ENCODE measurements around the gene TTC16. TPM values are rescaled to one million over a fixed set of nuclear protein-coding genes. Genes with fewer than 3 reads are reported as not detected.

TTC16 gene
- total and polyA plus RNA-seq, 2 donors (not counting 1 experiment from before 2014, with no cell fraction given) = under 0.01 TPM; not detected in 1

DNA sequence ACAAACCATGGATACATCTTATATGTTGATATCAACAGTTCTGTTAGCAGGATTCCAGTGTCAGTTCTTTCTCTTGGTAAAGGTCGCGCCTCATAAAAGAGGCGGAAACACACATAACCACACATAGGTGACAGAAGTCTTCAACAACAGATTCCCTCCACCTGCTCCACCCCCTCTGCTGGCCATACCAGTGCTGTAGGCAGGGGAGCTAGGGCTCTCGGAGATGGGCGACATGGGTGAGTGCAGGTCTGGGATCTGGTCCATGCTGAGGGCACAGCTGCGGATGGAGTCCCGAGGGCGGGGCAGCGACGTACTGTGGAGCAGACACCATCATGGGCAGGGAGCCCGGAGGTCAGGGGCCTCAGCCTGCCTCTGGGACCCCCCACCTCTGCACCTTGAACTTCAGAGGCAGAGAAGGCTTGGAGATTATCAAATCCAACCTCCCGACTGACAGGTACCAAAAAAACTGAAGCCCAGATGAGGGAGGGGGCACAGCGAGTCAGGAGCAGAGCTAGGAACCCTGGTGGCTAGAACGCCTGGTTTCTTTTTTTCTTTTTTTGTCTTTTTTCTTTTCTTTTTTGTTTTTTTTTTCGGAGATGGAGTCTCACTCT lies 31.2 kb downstream of the TTC16 start:
- Histone ChIP-seq H3K9ac (ENCODE audit: insufficient read depth, low read length) (no peak overlapping the region), H3K27ac (ENCODE audit: insufficient read depth, low read length) (no peak overlapping the region), H3K36me3 (ENCODE audit: control insufficient read depth, insufficient read depth, low read length) (no peaks in the 10 kb centered on the region), H3K4me1 (ENCODE audit: control insufficient read depth, extremely low read depth, insufficient read depth, low read length) (no peaks in the 10 kb centered on the region), H3K27me3 (ENCODE audit: control insufficient read depth, insufficient read depth, low read length) (peaks cover 16% of the 10 kb centered on the region), H3K79me2 (ENCODE audit: control insufficient read depth, insufficient read depth, low read length) (no peaks in the 10 kb centered on the region), H3K4me3 (replicated peaks in 1 of 4; ENCODE audit: control extremely low read depth in 1 of 4, insufficient read depth in 1 of 4, low read depth in 3 of 4, low read length in 4 of 4) (no peak overlapping the region), H2AFZ (ENCODE audit: low read length) (no peak overlapping the region), H4K20me1 (ENCODE audit: control insufficient read depth, extremely low read depth, insufficient read depth, low read length) (peaks cover 2% of the 10 kb centered on the region), H3K9me3 (ENCODE audit: control insufficient read depth, insufficient read depth, low read depth, low read length) (no peaks in the 10 kb centered on the region), H3K4me2 (ENCODE audit: extremely low read depth, insufficient read depth, low read length) (no peak overlapping the region)
- no peak for TF ChIP-seq EZH2 (IDR thresholded peaks at IDR 0.05; ENCODE audit: low read length, missing control alignments)
- TF ChIP-seq, protein P1, sequence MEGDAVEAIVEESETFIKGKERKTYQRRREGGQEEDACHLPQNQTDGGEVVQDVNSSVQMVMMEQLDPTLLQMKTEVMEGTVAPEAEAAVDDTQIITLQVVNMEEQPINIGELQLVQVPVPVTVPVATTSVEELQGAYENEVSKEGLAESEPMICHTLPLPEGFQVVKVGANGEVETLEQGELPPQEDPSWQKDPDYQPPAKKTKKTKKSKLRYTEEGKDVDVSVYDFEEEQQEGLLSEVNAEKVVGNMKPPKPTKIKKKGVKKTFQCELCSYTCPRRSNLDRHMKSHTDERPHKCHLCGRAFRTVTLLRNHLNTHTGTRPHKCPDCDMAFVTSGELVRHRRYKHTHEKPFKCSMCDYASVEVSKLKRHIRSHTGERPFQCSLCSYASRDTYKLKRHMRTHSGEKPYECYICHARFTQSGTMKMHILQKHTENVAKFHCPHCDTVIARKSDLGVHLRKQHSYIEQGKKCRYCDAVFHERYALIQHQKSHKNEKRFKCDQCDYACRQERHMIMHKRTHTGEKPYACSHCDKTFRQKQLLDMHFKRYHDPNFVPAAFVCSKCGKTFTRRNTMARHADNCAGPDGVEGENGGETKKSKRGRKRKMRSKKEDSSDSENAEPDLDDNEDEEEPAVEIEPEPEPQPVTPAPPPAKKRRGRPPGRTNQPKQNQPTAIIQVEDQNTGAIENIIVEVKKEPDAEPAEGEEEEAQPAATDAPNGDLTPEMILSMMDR (conservative IDR thresholded peaks at IDR 0.05 in 1 of 2, IDR thresholded peaks at IDR 0.05 in 1 of 2; ENCODE audit: low read depth in 1 of 2, low read length in 2 of 2) = no peak
- DNase-seq (ENCODE audit: low read depth in 2 of 2) = no peak

DNA sequence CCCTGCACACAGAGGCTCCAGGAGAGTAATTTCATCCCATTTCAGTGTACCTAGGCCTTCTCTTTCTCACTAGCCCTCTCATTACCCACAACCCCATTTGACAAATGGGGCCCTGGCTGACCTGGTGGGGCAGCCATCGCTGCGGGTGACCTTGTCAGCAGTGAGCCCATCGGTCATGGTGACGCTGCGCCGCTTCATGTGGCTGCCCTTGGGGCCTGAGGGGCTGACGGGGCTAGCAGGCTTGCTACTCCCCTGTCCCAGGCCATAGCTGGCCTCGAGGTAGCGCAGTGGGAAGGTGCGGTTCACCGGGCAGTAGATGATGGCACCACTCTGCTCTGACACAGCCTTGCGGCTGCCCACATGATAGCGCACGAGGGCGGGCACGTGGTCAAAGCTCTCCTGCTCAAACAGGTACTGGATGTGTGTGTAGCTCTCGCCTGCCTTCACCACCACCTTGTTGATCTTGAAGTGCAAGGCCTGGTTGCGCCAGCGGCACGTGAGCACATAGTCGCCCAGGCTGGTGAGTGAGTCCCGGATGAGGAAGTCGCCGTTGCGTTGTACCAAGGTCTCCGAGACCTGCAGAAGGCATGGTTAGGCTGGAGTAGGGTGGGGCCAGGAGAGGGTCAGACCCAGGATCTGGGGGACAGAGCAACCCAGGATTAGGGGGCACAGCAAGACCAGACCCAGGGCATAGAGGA lies 33.4 kb downstream of the TTC16 start:
- no peak overlapping the region for H3K4me3 ChIP-seq (replicated peaks in 1 of 4; ENCODE audit: control extremely low read depth in 1 of 4, insufficient read depth in 1 of 4, low read depth in 3 of 4, low read length in 4 of 4)
- H3K9me3 ChIP-seq (ENCODE audit: control insufficient read depth, insufficient read depth, low read depth, low read length) = no peaks in the 10 kb centered on the region
- H3K79me2 ChIP-seq (ENCODE audit: control insufficient read depth, insufficient read depth, low read length) = no peaks in the 10 kb centered on the region
- H3K27ac ChIP-seq (ENCODE audit: insufficient read depth, low read length) = no peak overlapping the region
- no peak overlapping the region for H3K9ac ChIP-seq (ENCODE audit: insufficient read depth, low read length)
- no peak overlapping the region for H2AFZ ChIP-seq (ENCODE audit: low read length)
- H4K20me1 ChIP-seq (ENCODE audit: control insufficient read depth, extremely low read depth, insufficient read depth, low read length) = peaks cover 2% of the 10 kb centered on the region
- H3K4me2 ChIP-seq (ENCODE audit: extremely low read depth, insufficient read depth, low read length) = no peak overlapping the region
- TF ChIP-seq, protein P1 (conservative IDR thresholded peaks at IDR 0.05 in 1 of 2, IDR thresholded peaks at IDR 0.05 in 1 of 2; ENCODE audit: low read depth in 1 of 2, low read length in 2 of 2) = no peak
- TF ChIP-seq EZH2 (IDR thresholded peaks at IDR 0.05; ENCODE audit: low read length, missing control alignments) = no peak
- no peaks in the 10 kb centered on the region for H3K4me1 ChIP-seq (ENCODE audit: control insufficient read depth, extremely low read depth, insufficient read depth, low read length)
- no peak for DNase-seq (ENCODE audit: low read depth in 2 of 2)
- H3K36me3 ChIP-seq (ENCODE audit: control insufficient read depth, insufficient read depth, low read length) = no peaks in the 10 kb centered on the region
- peaks cover 32% of the 10 kb centered on the region for H3K27me3 ChIP-seq (ENCODE audit: control insufficient read depth, insufficient read depth, low read length)

DNA sequence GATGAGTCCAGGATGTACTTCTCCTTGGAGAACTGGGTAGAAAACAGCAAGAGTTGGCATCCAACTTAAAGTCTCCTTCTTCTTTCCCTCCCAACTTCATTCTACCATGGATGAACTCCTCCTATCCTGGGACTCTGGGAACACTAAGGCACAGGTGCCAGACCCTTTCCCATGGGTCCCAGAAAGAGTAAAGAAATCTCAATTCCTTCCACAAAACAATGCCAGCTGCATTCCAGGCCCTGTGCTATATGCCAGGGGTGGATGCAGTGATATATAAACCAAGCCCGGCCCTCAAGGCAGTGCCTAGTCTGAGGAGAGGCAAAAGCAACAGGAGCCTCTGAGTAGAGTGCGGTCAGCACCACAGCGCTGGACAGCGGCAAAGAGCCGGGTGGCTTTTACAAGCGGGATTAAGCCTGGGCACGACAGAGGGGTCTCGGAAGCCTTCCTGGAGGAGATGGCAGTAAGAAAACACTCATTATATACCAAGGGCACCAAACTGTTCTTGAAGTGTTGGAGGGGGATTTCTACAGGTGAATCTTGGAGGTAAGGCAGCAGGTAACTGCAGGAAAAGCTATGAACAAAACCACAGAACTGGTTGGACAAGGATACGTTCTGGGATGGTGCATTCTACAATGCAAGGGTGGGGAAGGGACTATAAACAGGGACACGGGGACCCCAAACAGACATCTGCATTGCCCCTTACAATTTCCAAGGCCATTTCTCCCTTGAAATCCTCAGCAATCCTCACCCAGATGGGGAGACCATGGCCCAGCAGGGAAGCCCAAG lies 35.6 kb downstream of the TTC16 start:
- Histone ChIP-seq H3K79me2 (ENCODE audit: control insufficient read depth, insufficient read depth, low read length) (no peaks in the 10 kb centered on the region), H2AFZ (ENCODE audit: low read length) (no peak overlapping the region), H3K4me1 (ENCODE audit: control insufficient read depth, extremely low read depth, insufficient read depth, low read length) (no peaks in the 10 kb centered on the region), H3K27me3 (ENCODE audit: control insufficient read depth, insufficient read depth, low read length) (peaks cover 43% of the 10 kb centered on the region), H3K4me2 (ENCODE audit: extremely low read depth, insufficient read depth, low read length) (no peak overlapping the region), H3K9me3 (ENCODE audit: control insufficient read depth, insufficient read depth, low read depth, low read length) (no peaks in the 10 kb centered on the region), H4K20me1 (ENCODE audit: control insufficient read depth, extremely low read depth, insufficient read depth, low read length) (peaks cover 2% of the 10 kb centered on the region), H3K9ac (ENCODE audit: insufficient read depth, low read length) (no peak overlapping the region), H3K36me3 (ENCODE audit: control insufficient read depth, insufficient read depth, low read length) (no peaks in the 10 kb centered on the region), H3K4me3 (replicated peaks in 1 of 4; ENCODE audit: control extremely low read depth in 1 of 4, insufficient read depth in 1 of 4, low read depth in 3 of 4, low read length in 4 of 4) (no peak overlapping the region), H3K27ac (ENCODE audit: insufficient read depth, low read length) (no peak overlapping the region)
- no peak for TF ChIP-seq EZH2 (IDR thresholded peaks at IDR 0.05; ENCODE audit: low read length, missing control alignments)
- TF ChIP-seq, protein P1 (conservative IDR thresholded peaks at IDR 0.05 in 1 of 2, IDR thresholded peaks at IDR 0.05 in 1 of 2; ENCODE audit: low read depth in 1 of 2, low read length in 2 of 2) = no peak
- peak in 1 of 2 donors; percentile 20 for DNase-seq (ENCODE audit: low read depth in 2 of 2)

Measured in fibroblast of lung (primary cell).